Measurements from ENCODE around the gene NFX1.
"Not testable (repeated sequence)": the region's sequence is repeated elsewhere in the genome, so short reads cannot be mapped to it uniquely, and the experiment has no call there.

The NFX1 gene

DNA sequence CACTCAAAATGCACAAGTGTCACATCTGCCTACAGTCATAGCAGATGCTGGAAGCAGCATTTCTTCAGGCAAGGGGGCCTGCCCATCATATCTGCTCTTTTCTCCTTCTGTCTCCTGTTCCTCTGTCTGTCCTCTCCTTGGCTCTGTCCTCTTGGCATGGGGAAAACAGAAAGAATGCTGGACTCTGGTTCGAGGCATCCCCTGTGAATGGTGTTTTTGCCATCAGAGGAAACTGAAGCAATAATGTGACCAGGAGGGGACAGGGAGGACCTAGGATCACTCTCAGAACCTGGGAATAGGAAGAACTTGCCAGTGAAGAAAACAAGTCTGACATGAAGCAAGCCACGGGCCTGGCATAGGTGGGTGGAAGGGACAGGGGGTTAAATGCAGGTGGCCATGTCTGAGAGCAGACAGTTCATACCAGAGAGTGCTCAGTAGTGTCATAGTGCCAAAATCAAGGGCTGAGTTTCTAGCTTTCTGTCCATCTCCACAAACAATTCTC is 76.7 kb downstream of the NFX1 start:
- no peak for DNase-seq

DNA sequence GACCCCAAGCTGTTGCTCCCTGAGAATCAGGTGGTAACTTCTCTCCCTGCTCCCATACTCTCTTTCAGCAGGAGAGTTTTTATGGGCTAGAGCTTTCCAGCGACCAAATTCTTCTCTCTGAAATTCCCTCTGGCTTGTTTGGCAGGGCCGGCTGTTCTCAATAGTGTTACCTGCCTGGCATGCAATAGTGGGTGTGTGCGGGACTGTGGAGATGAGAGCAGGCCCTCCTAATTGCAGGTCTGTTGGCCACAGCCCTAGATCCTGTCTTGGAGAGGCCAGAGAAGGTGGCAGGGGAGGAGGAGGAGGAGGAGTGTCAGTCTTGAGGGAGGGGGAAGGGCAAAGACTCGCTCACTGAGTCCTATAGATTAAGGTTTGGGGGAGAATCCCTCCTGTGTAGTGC is 82.6 kb downstream of the NFX1 start:
- DNase-seq = no peak

DNA sequence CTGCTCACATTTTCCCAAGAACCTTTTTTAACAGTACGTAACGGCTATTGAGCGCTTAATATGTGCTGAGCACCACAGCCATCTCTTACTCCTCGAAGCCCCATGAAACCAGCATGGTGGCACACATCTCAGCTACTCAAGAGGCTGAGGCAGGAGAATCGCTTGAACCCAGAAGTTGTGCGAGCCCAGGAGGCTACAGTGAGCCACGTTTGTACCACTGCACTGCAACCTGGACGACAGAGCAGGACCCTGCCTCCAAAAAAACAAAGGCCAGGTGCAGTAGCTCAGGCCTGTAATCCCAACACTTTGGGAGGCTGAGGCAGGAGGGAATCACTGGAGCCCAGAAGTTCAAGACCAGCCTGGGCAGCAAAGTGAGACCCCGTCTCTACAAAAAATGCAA is 83.9 kb downstream of the NFX1 start:
- no peak for DNase-seq

GRCh38 chr9:33374634-33375237 is 84.4 kb downstream of the NFX1 start:
- DNase-seq = peak; percentile 55 to 59

DNA sequence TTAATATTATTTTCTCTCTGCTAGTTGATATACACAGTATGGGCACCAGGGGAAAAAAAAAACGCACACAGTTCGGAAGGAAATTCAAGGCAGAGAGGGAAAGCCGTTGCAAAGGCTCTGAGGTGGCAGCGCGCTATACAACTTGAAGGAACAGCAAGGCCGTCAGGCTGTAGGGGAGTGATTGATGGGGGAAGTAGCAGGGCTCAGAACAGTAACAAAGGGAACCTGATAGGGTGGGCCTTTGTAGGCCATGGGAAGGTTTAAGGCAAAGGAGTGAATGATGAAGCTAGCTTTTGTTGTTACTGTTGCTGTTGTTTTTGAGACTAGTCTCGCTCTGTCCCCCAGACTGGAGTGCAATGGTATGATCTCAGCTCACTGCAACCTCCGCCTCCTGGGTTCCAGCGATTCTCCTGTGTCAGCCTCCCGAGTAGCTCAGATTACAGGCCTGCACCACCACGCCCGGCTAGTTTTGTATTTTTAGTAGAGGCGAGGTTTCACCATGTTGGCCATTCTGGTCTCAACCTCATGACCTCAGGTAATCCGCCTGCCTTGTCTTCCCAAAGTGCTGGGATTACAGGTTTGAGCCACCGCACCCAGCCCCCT is 85.0 kb downstream of the NFX1 start:
- DNase-seq = no peak

DNA sequence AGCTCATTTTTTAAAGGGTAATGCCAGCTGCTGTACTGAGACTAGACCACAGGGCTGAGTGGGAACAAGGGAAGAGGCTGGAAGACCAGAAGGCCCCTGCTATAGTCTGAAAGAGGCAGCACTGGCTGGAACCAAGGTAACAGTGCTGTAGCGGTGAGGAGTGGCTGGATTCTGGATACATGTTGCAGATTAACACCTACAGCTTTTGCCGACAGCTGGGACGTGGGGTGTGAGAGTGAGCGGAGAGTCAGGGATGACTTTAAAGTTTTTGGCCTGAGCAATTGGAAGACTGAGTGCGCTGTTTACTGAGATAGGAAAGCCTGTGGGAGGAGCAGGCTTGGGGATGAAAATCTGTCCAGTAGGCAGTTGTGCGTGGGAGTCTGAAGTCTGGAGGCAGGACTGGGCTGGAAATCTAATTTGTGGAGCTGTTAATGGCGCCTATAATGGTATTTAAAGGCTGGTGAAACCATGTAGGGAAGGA is 85.6 kb downstream of the NFX1 start:
- DNase-seq = no peak

DNA sequence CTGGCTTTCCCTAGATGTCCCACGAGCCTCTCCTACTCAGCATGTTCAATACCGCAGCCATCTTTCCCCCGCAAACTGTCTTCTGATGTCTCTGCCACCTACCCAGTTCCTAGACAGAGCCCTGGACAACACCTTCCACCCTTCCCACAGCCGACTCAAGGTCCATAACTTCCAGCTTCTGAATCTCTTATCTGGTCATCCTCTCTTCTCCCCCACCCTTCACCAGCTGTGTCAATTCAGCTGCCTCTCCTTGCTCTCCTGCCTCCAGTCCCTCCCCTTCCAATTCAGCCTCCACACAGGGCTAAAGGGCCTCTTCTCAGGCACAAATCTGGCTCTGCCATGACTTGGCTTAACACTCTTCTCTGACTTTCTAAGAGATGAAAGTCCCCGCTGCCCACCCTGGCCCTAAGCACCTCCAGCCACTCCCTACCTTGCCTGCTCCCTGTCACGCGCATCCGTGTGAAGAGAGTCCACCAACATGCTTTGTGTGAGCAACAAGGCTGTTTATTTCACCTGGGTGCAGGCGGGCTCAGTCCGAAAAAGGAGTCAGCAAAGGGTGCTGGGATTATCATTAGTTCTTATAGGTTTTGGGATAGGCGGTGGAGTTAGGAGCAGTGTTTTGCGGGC is 86.9 kb downstream of the NFX1 start:
- no peak for DNase-seq

DNA sequence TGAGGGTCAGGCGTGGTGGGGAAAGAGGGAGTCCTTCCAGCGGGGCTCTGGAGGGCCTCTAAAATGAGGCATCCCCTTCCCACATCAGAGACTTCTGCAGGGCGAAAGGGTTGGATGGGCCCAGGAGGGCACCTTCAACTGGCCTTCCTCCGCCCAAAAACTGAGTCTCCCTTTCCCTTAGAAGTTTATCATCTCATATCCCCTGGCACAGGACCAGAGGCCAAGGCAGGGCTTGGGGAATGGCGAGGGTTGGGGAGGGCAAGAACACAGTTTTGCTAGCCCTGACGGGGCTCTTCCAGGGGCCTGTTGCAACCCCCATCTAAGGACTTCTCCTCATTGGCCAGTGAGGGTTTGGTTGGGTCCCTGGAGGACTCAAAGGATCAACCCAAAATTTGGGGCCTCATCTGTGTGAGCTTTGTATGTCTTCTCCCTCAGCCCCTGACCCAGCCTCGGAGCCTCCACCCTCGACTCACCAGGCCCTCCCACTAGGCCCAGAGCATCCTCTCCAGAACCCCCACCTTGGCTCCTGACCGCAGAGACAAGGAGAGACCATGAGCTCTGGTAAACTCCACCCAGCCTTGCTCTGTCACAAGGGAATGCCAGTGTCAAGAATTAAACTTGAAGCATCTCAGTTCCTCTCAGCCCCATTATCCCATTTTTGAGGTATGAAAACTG is 87.9 kb downstream of the NFX1 start:
- no peak for DNase-seq

DNA sequence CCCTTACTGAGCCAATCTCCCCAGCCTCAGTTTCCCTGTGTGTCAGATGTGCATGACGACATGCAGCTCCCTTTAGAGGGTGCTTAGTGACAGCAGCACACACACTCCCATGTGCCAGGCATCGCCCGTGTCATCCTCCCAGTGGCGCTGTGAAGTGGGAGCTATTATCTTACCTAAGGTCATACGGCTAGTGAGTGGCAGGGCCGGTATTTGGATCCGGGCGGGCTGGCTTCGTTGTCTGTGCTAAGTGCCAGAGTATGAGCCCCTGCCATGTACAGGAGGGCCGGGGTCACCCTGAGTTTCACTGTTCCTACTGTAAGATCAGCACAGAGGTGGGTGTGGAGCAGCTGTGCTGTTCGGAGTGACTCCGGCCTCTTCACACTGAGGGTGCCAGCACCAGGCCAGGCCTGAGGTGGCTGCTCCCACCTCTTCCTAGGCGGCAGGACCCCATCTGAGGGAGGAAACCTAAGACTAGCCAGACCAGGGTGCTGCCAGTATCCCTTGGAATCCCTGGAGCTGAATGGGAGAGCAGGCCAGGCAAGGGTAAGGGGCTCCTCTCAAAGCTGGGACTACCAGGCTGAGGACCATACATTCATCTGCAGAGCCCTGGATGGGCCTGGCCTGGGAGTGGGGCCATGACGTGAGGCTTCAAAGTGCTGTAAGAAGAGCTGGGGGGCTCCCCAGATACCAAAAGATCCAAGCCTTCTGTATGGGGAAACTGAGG is 89.5 kb downstream of the NFX1 start:
- DNase-seq = no peak

- no peak for DNase-seq
These were observed 90.2 kb downstream of the NFX1 start for GRCh38 chr9:33380390-33381094.

GRCh38 chr9:33381231-33381791 is 91.0 kb downstream of the NFX1 start:
- DNase-seq = no peak

GRCh38 chr9:33382397-33382796 is 92.1 kb downstream of the NFX1 start:
- not testable (repeated sequence) for DNase-seq

DNA sequence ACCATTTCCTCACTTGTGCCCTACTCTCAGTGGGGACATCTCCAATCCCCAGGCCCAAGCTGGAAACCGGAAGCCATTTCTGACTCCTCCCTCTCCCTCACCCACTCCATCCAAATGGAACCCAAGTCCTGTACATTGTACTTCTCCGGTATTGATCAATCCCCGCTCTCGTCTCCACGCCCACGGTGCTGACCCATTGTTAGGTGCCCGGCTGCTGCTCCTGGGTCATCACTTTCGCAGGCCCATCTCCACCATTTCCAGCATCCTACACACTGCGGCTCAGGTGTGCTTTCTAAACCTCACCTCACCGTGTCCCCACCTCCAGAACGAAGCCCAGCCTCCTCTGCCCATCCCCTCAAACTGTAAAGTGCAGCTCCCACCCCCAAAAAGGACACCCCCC is 93.1 kb downstream of the NFX1 start:
- not testable (repeated sequence) for DNase-seq

GRCh38 chr9:33385536-33385935 is 95.2 kb downstream of the NFX1 start:
- DNase-seq = not testable (repeated sequence)

DNA sequence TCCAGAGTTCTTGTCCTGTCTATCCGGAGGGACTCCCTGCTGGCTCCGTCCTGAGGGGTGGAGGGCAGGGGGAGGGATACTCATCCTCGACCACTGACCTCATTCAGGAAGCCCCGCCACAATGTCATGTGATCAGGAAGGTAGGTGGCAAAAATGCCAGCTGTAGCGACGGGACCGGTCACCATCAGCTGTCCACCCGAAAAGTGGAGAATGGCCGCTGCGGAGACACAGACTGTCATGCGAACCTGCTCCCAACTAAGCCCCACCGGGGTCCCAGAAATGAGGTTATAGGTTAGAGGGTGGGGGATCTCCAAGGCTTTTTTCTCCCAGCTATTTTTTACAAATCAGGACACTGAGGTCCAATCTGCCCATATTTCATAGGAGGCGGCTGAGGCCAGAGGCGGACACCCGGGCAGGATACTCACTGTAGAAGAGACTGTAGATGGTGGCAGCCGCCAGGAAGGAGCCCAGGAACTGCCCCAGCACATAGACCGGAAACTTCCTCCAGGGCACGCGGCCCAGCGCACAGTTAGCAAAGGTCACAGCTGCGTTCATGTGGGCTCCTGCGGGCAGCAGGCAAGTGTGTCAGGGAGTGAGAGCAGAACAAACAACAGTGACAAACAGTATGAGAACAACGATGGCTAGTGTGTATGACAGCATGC is 95.8 kb downstream of the NFX1 start:
- not testable (repeated sequence) for DNase-seq

DNA sequence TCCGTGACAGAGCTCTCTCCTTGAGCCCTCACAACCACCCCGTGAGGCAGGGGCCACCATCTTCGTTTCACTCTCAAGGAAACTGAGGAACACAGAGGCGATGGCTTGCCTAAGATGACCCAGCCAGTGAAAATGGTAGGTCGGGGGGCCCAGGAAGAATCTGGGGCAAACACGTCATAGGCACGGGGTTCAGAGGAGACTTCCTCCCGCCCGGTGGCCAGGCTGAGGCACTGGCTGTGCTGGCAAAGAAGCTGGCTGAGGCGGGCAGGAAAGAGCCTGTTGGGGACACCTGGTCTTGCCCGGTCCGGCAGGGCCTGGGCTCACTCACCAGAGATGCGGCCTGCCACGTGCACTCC is 96.3 kb downstream of the NFX1 start:
- DNase-seq = not testable (repeated sequence)

- DNase-seq = not testable (repeated sequence)
These were observed 96.7 kb downstream of the NFX1 start for GRCh38 chr9:33386998-33387397.

GRCh38 chr9:33388110-33388994 is 98.0 kb downstream of the NFX1 start:
- no peak for DNase-seq

DNA sequence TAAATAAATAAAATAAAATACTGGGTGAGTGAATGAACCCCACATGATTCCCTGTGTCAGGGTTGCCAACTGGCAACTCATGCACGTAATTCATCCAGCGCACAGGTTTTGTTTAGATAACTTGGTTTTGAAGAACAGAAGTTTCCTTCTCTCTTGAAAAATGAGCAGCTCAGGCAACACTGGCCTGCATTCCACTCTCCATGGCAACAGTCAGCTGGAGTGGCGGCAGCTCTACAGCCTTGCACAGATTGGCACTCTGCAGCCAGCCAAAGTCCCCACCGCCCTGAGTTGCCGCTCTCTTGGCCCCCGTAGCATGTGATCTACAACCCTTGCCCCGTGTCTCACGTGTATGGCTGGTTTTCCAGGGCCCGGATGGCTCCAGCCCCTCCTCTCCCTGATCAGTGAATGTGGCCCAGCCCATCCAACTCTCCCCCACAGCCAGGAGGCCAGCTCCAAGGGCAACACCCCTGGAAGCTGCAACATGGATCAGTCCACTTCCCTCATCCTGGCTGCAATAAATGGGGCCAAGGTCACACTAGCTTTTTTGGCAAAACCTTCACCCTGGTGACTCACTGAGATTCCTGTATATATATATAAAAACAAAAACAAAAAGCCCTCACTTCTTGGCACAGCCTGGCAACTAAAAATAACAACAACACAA is 100.9 kb downstream of the NFX1 start:
- not testable (repeated sequence) for DNase-seq

DNA sequence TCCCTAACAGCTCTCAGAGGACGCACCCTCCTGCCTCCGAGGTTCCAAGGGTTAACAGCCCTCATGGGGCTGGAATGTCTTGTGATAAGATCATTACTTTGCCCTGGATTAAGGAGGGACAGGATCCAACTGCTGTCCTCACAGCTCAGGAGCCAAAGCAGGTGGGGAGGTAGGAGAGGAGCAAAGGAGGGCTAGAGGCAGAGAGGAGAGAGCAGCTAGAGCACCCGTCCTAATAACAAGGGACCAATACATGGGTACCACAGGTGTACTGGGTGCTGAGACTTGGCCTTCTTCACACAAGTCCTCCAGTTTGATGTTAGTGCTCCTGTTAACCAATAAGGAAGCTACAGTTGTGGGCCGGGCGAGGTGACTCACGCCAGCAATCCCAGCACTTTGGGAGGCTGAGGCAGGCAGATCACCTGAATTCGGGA is 102.3 kb downstream of the NFX1 start:
- DNase-seq = not testable (repeated sequence)

All from activated CD4-positive, alpha-beta T cell treated with anti-CD3 and anti-CD28 coated beads, Interleukin-2, amount 50 U/mL, for 4 hours (primary cell).